Astrocyte (in vitro differentiated cells and primary cell): ENCODE measurements around the gene HOXC6. TPM values are rescaled to one million over a fixed set of nuclear protein-coding genes. Genes with fewer than 3 reads are reported as not detected.

Experiments used
- DNase-seq: peaks from one replicate; pipeline ENCODE4 v3.0.0-alpha.2; 2010; ENCODE audit warnings: low read depth
- FAIRE-seq: peaks from 2 replicates; lab custom pipeline; 2011; peaks lifted over from hg19 to GRCh38; lab: Jason Lieb, UNC
- H2AFZ ChIP-seq: 2 replicates; pipeline ENCODE4 v1.6.0; 2012; ENCODE audit warnings: low read depth, low read length, inconsistent platforms
- H3K27ac ChIP-seq: 2 replicates; pipeline ENCODE4 v1.5.1; 2011; ENCODE audit warnings: low read depth, low read length, inconsistent platforms
- H3K27me3 ChIP-seq: 2 replicates; pipeline ENCODE4 v1.6.0; 2011; ENCODE audit warnings: low read length, inconsistent platforms; ENCODE audit not compliant: insufficient read depth
- H3K36me3 ChIP-seq: 2 replicates; pipeline ENCODE4 v1.5.1; 2011; ENCODE audit warnings: low read length, inconsistent platforms; ENCODE audit not compliant: insufficient read depth
- H3K4me1 ChIP-seq: 2 replicates; pipeline ENCODE4 v1.5.1; 2011; ENCODE audit warnings: low read length, inconsistent platforms; ENCODE audit not compliant: insufficient read depth
- H3K4me2 ChIP-seq: 2 replicates; pipeline ENCODE4 v1.6.0; 2012; ENCODE audit warnings: low read length, inconsistent platforms
- H3K4me3 ChIP-seq: 2 replicates; pipeline ENCODE4 v1.5.1; 2011; ENCODE audit warnings: low read depth, mild to moderate bottlenecking, low read length, inconsistent platforms; ENCODE audit not compliant: insufficient read depth
- H3K79me2 ChIP-seq: 2 replicates; pipeline ENCODE4 v1.6.0; 2012; ENCODE audit warnings: mild to moderate bottlenecking, low read length, inconsistent platforms; ENCODE audit not compliant: insufficient read depth
- H3K9ac ChIP-seq: 2 replicates; pipeline ENCODE4 v1.6.0; 2012; ENCODE audit warnings: mild to moderate bottlenecking, low read length, inconsistent platforms
- H3K9me3 ChIP-seq: 2 replicates; pipeline ENCODE4 v1.5.1; 2012; ENCODE audit warnings: low read depth, mild to moderate bottlenecking, low read length, inconsistent platforms; ENCODE audit not compliant: insufficient read depth
- H4K20me1 ChIP-seq: 2 replicates; pipeline ENCODE4 v1.6.0; 2012; ENCODE audit warnings: low read length, inconsistent platforms; ENCODE audit not compliant: insufficient read depth
- H3K27ac Mint-ChIP-seq: one replicate; pipeline ENCODE4 v1.8.0; 2021; ENCODE audit warnings: mild to moderate bottlenecking, mixed read lengths; ENCODE audit not compliant: unreplicated experiment
- H3K27me3 Mint-ChIP-seq: one replicate; pipeline ENCODE4 v1.8.0; 2021; ENCODE audit warnings: low read depth, mixed read lengths; ENCODE audit not compliant: unreplicated experiment
- H3K36me3 Mint-ChIP-seq: one replicate; pipeline ENCODE4 v1.8.0; 2021; ENCODE audit warnings: low read depth, mixed read lengths; ENCODE audit not compliant: unreplicated experiment
- H3K4me1 Mint-ChIP-seq: one replicate; pipeline ENCODE4 v1.8.0; 2021; ENCODE audit warnings: low read depth, mixed read lengths; ENCODE audit not compliant: unreplicated experiment
- H3K4me3 Mint-ChIP-seq: one replicate; pipeline ENCODE4 v1.8.0; 2021; ENCODE audit warnings: mild to moderate bottlenecking, moderate library complexity, mixed read lengths; ENCODE audit not compliant: unreplicated experiment
- H3K9me3 Mint-ChIP-seq: one replicate; pipeline ENCODE4 v1.8.0; 2021; ENCODE audit warnings: mild to moderate bottlenecking, mixed read lengths; ENCODE audit not compliant: unreplicated experiment
- CTCF ChIP-seq: IDR thresholded peaks from 2 replicates; pipeline ENCODE4 v1.5.1; 2011; ENCODE audit warnings: low read depth, mild to moderate bottlenecking, inconsistent platforms, low read length, moderate library complexity; ENCODE audit not compliant: insufficient read depth
- EZH2 ChIP-seq: IDR thresholded peaks from 2 replicates; pipeline ENCODE4 v1.6.1; 2012; ENCODE audit warnings: mild to moderate bottlenecking, low read length, inconsistent platforms; ENCODE audit not compliant: insufficient read depth
- total RNA-seq: library from RNA; stranded (reverse); gene quantifications from 2 replicates; pipeline ENCODE4 v1.2.1, GENCODE V29; 2021

HOXC6 gene
- total RNA-seq, 1 donor from 2014 or later, result not detected

GRCh38 chr12:54009171-54010052 lies 18.8 kb upstream of the HOXC6 start:
- Histone ChIP-seq H2AFZ (no peak overlapping the region), H3K36me3 (no peaks in the 10 kb centered on the region), H3K9me3 (no peaks in the 10 kb centered on the region), H3K27me3 (peaks cover 91% of the 10 kb centered on the region), H3K79me2 (no peaks in the 10 kb centered on the region), H3K4me2 (peak overlapping the region; percentile 39), H3K4me1 (peaks cover 5% of the 10 kb centered on the region), H3K4me3 (no peak overlapping the region), H3K9ac (no peak overlapping the region), H3K27ac (no peak overlapping the region), H4K20me1 (no peaks in the 10 kb centered on the region)
- no peaks in the 10 kb centered on the region for H3K4me1 Mint-ChIP-seq
- peak; percentile 99 for TF ChIP-seq EZH2
- no peak for TF ChIP-seq CTCF
- peaks cover 90% of the 10 kb centered on the region for H3K27me3 Mint-ChIP-seq
- FAIRE-seq, result no peak
- no peak overlapping the region for H3K4me3 Mint-ChIP-seq
- DNase-seq, result no peak
- H3K36me3 Mint-ChIP-seq, result no peaks in the 10 kb centered on the region
- no peak overlapping the region for H3K27ac Mint-ChIP-seq
- H3K9me3 Mint-ChIP-seq, result peaks cover 9% of the 10 kb centered on the region

DNA sequence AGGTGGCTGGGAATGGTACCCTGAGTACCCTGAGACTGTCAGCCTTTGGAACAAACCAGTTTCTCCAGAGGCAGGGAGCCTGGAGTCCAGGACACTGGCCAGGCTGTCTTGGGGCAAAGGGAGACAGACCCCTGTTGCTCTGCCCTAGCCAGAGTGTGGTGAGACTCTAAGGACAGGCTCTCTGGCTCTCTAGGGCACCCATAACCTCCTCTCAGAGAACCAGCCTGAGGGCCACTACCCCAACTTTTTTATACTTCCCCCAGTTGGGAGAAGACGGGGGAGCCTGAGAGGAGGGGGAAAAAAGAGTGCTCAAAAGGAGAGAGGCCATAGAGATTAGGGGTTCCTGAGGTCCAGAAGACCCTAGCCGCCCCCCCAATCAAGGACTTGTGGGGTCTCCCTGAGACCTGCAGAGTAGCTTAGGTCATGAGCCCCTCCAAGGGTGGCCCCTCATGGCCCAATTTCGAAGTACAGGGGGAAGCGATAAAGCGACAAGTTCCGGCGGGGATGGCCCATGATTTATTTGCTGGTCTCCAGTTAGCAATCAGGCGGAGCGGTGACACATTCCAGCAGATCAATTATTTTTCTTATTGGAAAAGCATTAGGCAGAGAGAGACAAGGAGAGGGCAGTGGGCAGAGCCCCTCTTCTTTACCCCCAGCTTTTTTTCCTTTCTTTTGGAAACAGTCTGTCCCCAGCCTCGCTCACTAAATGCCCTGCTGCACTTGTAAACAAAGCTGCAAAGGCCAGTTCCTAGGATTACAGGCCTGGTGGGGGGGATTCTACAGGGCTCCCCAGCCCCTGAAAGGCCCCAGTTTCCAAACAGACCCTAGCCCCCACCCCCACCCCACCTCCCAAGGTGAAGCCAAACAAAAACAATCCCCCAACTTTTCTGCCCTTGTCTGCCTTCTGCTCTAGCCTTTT lies 17.9 kb upstream of the HOXC6 start:
- H3K9me3 Mint-ChIP-seq, result peaks cover 11% of the 10 kb centered on the region
- Histone ChIP-seq H3K27me3 (peaks cover 91% of the 10 kb centered on the region), H3K9me3 (no peaks in the 10 kb centered on the region), H3K4me2 (no peak overlapping the region), H3K36me3 (no peaks in the 10 kb centered on the region), H3K4me1 (peaks cover 5% of the 10 kb centered on the region), H3K4me3 (no peak overlapping the region), H4K20me1 (no peaks in the 10 kb centered on the region), H3K27ac (no peak overlapping the region), H3K79me2 (no peaks in the 10 kb centered on the region), H2AFZ (no peak overlapping the region), H3K9ac (no peak overlapping the region)
- H3K36me3 Mint-ChIP-seq, result no peaks in the 10 kb centered on the region
- DNase-seq, result no peak
- no peak overlapping the region for H3K4me3 Mint-ChIP-seq
- H3K4me1 Mint-ChIP-seq, result no peaks in the 10 kb centered on the region
- H3K27me3 Mint-ChIP-seq, result peaks cover 92% of the 10 kb centered on the region
- FAIRE-seq, result no peak
- TF ChIP-seq EZH2 (no peak), CTCF (no peak)
- H3K27ac Mint-ChIP-seq, result no peak overlapping the region
